SK-N-SH treated with all-trans-retinoic acid at 6 μM for 48 hours (cell line): ENCODE data around the gene SYT8.

Source experiments
- ATAC-seq: fragments of 200-7000 bp; cut with Tn5 transposase; 3 replicates; pipeline ENCODE4 v1.9.1; 2020; ENCODE audit warnings: mild to moderate bottlenecking, moderate library complexity
- ARNTL ChIP-seq: fragments of 450-650 bp; formaldehyde crosslinking; IDR thresholded peaks from 2 replicates; pipeline ENCODE4 v1.5.0; 2020; ENCODE audit warnings: low read depth, mild to moderate bottlenecking, moderate library complexity, borderline replicate concordance
- BACH2 ChIP-seq: fragments of 250-450 bp; sonication (Bioruptor Pico); IDR thresholded peaks from 2 replicates; pipeline ENCODE4 v1.9.0; 2021; ENCODE audit warnings: mild to moderate bottlenecking, borderline replicate concordance
- CREB5 ChIP-seq: fragments of 250-450 bp; sonication (Bioruptor Pico); IDR thresholded peaks from 2 replicates; pipeline ENCODE4 v1.5.1; 2020; ENCODE audit warnings: low read depth, mild to moderate bottlenecking, moderate library complexity
- CSDC2 ChIP-seq: fragments of 250-450 bp; sonication (Bioruptor Pico); IDR thresholded peaks from 2 replicates; pipeline ENCODE4 v1.5.0; 2020; ENCODE audit warnings: mild to moderate bottlenecking, moderate library complexity
- ESRRG ChIP-seq: fragments of 250-450 bp; sonication (Bioruptor Pico); IDR thresholded peaks from 2 replicates; pipeline ENCODE4 v1.6.1; 2021; ENCODE audit warnings: mild to moderate bottlenecking
- GLIS3 ChIP-seq: fragments of 250-450 bp; sonication (Bioruptor Pico); IDR thresholded peaks from 2 replicates; pipeline ENCODE4 v1.5.0; 2020; ENCODE audit warnings: mild to moderate bottlenecking, moderate library complexity
- OSR1 ChIP-seq: fragments of 250-450 bp; sonication (Bioruptor Pico); IDR thresholded peaks from 2 replicates; pipeline ENCODE4 v1.8.0; 2022; ENCODE audit warnings: moderate library complexity, mild to moderate bottlenecking, inconsistent platforms
- PPARA ChIP-seq: fragments of 250-450 bp; sonication (Bioruptor Pico); IDR thresholded peaks from 2 replicates; pipeline ENCODE4 v1.5.0; 2020; ENCODE audit warnings: mild to moderate bottlenecking, borderline replicate concordance
- RARB ChIP-seq: fragments of 250-450 bp; sonication (Bioruptor Pico); IDR thresholded peaks from 2 replicates; pipeline ENCODE4 v1.8.0; 2021; ENCODE audit warnings: mild to moderate bottlenecking, moderate library complexity
- SNAI2 ChIP-seq: fragments of 250-450 bp; sonication (Bioruptor Pico); IDR thresholded peaks from 2 replicates; pipeline ENCODE4 v1.5.0; 2020; ENCODE audit warnings: mild to moderate bottlenecking, moderate library complexity
- TCF4 ChIP-seq: fragments of 250-450 bp; sonication (Bioruptor Pico); IDR thresholded peaks from 2 replicates; pipeline ENCODE4 v1.8.0; 2021; ENCODE audit warnings: mild to moderate bottlenecking, moderate library complexity, borderline replicate concordance
- TOX ChIP-seq: fragments of 250-450 bp; sonication (Bioruptor Pico); IDR thresholded peaks from 2 replicates; pipeline ENCODE4 v1.8.0; 2021; ENCODE audit warnings: mild to moderate bottlenecking, moderate library complexity, borderline replicate concordance
- ZC3H10 ChIP-seq: fragments of 250-450 bp; sonication (Bioruptor Pico); IDR thresholded peaks from 2 replicates; pipeline ENCODE4 v1.5.1; 2021; ENCODE audit warnings: mild to moderate bottlenecking, moderate library complexity
- ZFP3 ChIP-seq: fragments of 250-450 bp; sonication (Bioruptor Pico); IDR thresholded peaks from 2 replicates; pipeline ENCODE4 v1.5.0; 2020; ENCODE audit warnings: mild to moderate bottlenecking, moderate library complexity
- ZFP30 ChIP-seq: fragments of 450-650 bp; formaldehyde crosslinking; IDR thresholded peaks from 2 replicates; pipeline ENCODE4 v1.5.0; 2022; ENCODE audit warnings: mild to moderate bottlenecking, moderate library complexity
- ZNF565 ChIP-seq: fragments of 450-650 bp; formaldehyde crosslinking; conservative IDR thresholded peaks from 2 replicates; pipeline ENCODE4 v1.5.0; 2020; ENCODE audit warnings: low read depth, mild to moderate bottlenecking, moderate library complexity
- ZNF70 ChIP-seq: fragments of 450-650 bp; formaldehyde crosslinking; IDR thresholded peaks from 2 replicates; pipeline ENCODE4 v1.5.0; 2020; ENCODE audit warnings: mild to moderate bottlenecking, moderate library complexity
- ZNF8 ChIP-seq: fragments of 450-650 bp; formaldehyde crosslinking; IDR thresholded peaks from 2 replicates; pipeline ENCODE4 v1.5.0; 2020; ENCODE audit warnings: mild to moderate bottlenecking, moderate library complexity
- TF ChIP-seq, protein P1 (sequence below): fragments of 250-450 bp; sonication (Bioruptor Pico); IDR thresholded peaks from 2 replicates; pipeline ENCODE4 v1.5.1; 2021; ENCODE audit warnings: mild to moderate bottlenecking, moderate library complexity
- TF ChIP-seq, protein P2 (sequence below): fragments of 250-450 bp; sonication (Bioruptor Pico); IDR thresholded peaks from 2 replicates; pipeline ENCODE4 v1.8.0; 2021; ENCODE audit warnings: low read depth, mild to moderate bottlenecking, moderate library complexity, borderline replicate concordance
- TF ChIP-seq, protein P3 (sequence below): fragments of 250-450 bp; sonication (Bioruptor Pico); IDR thresholded peaks from 2 replicates; pipeline ENCODE4 v1.5.0; 2020; ENCODE audit warnings: mild to moderate bottlenecking, moderate library complexity

SYT8 gene

GRCh38 chr11:1855886-1856265, 21.1 kb downstream of the SYT8 start:
- no peak for TF ChIP-seq RARB
- no peak for TF ChIP-seq CSDC2
- TF ChIP-seq TOX (CRISPR knock-in tag), result no peak
- TF ChIP-seq ZNF8, result no peak
- TF ChIP-seq, all 23 proteins: peak for 0
- no peak for ATAC-seq

DNA sequence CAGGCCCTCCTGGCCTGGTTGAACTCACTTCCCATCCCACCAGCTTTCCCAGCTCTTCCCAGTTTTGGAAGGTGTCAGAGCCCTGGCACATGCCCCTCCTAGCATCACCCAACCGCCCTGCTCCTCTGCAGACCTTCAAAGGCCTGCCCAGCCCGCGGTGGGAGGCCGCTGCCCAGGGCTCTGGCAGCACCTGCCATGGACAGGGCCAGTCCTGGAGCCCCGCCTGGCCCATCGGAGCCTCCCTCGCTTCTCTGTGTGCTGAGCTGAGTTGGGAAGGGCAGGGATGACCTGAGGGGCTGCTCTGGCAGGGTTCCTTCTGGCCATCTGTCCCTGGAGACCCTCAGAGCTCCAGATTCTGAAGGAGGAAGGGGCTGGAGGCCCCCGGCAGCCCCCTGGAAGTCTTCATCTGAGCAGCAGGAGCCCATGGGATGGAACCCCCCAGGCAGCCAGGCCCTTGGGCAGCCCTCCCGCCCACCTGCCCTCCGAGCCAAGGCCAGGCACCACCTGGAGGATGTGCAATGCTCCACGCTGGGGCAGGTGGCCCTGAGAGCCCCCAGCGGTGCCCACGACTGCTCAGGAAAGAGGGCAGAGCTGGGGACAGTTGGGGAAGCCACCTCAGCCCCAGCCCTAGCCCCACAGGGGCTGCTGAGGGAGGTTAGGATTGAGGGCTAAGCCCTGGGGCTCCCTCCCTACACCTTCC, 21.7 kb downstream of the SYT8 start:
- no peak for ATAC-seq
- no peak for TF ChIP-seq SNAI2 (CRISPR knock-in tag)
- TF ChIP-seq GLIS3, result no peak
- TF ChIP-seq ARNTL (CRISPR knock-in tag), result no peak
- no peak for TF ChIP-seq PPARA (CRISPR knock-in tag)
- TF ChIP-seq CSDC2, result no peak
- no peak for TF ChIP-seq CREB5 (CRISPR knock-in tag)
- TF ChIP-seq ZNF8, result no peak
- TF ChIP-seq, protein P1, sequence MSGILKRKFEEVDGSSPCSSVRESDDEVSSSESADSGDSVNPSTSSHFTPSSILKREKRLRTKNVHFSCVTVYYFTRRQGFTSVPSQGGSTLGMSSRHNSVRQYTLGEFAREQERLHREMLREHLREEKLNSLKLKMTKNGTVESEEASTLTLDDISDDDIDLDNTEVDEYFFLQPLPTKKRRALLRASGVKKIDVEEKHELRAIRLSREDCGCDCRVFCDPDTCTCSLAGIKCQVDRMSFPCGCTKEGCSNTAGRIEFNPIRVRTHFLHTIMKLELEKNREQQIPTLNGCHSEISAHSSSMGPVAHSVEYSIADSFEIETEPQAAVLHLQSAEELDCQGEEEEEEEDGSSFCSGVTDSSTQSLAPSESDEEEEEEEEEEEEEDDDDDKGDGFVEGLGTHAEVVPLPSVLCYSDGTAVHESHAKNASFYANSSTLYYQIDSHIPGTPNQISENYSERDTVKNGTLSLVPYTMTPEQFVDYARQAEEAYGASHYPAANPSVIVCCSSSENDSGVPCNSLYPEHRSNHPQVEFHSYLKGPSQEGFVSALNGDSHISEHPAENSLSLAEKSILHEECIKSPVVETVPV (CRISPR knock-in tag), result no peak
- TF ChIP-seq OSR1, result no peak
- TF ChIP-seq BACH2 (CRISPR knock-in tag), result no peak
- no peak for TF ChIP-seq ZNF70 (CRISPR knock-in tag)
- TF ChIP-seq ZFP3, result no peak
- no peak for TF ChIP-seq ZNF565 (CRISPR knock-in tag)
- no peak for TF ChIP-seq TCF4 (CRISPR knock-in tag)
- TF ChIP-seq ZFP30 (CRISPR knock-in tag), result no peak
- TF ChIP-seq, protein P2, sequence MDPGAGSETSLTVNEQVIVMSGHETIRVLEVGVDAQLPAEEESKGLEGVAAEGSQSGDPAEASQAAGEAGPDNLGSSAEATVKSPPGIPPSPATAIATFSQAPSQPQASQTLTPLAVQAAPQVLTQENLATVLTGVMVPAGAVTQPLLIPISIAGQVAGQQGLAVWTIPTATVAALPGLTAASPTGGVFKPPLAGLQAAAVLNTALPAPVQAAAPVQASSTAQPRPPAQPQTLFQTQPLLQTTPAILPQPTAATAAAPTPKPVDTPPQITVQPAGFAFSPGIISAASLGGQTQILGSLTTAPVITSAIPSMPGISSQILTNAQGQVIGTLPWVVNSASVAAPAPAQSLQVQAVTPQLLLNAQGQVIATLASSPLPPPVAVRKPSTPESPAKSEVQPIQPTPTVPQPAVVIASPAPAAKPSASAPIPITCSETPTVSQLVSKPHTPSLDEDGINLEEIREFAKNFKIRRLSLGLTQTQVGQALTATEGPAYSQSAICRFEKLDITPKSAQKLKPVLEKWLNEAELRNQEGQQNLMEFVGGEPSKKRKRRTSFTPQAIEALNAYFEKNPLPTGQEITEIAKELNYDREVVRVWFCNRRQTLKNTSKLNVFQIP (CRISPR knock-in tag), result no peak
- no peak for TF ChIP-seq ZC3H10 (CRISPR knock-in tag)
- TF ChIP-seq, protein P3, sequence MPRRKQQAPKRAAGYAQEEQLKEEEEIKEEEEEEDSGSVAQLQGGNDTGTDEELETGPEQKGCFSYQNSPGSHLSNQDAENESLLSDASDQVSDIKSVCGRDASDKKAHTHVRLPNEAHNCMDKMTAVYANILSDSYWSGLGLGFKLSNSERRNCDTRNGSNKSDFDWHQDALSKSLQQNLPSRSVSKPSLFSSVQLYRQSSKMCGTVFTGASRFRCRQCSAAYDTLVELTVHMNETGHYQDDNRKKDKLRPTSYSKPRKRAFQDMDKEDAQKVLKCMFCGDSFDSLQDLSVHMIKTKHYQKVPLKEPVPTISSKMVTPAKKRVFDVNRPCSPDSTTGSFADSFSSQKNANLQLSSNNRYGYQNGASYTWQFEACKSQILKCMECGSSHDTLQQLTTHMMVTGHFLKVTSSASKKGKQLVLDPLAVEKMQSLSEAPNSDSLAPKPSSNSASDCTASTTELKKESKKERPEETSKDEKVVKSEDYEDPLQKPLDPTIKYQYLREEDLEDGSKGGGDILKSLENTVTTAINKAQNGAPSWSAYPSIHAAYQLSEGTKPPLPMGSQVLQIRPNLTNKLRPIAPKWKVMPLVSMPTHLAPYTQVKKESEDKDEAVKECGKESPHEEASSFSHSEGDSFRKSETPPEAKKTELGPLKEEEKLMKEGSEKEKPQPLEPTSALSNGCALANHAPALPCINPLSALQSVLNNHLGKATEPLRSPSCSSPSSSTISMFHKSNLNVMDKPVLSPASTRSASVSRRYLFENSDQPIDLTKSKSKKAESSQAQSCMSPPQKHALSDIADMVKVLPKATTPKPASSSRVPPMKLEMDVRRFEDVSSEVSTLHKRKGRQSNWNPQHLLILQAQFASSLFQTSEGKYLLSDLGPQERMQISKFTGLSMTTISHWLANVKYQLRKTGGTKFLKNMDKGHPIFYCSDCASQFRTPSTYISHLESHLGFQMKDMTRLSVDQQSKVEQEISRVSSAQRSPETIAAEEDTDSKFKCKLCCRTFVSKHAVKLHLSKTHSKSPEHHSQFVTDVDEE (CRISPR knock-in tag), result no peak

GRCh38 chr11:1857064-1857463, 22.3 kb downstream of the SYT8 start:
- no peak for TF ChIP-seq ZNF565 (CRISPR knock-in tag)
- TF ChIP-seq TCF4 (CRISPR knock-in tag), result no peak
- TF ChIP-seq ZFP3, result no peak
- no peak for TF ChIP-seq ESRRG (CRISPR knock-in tag)

GRCh38 chr11:1858154-1858553, 23.4 kb downstream of the SYT8 start:
- TF ChIP-seq CSDC2, result no peak
- no peak for ATAC-seq

More at GRCh38 chr11:1857064-1857463, 22.3 kb downstream of the SYT8 start:
- ATAC-seq, result no peak

GRCh38 chr11:1858576-1858975, 23.8 kb downstream of the SYT8 start:
- ATAC-seq, result no peak
- TF ChIP-seq, protein P1 (CRISPR knock-in tag), result no peak
- TF ChIP-seq ZFP30 (CRISPR knock-in tag) (no peak), ZFP3 (no peak), TCF4 (CRISPR knock-in tag) (no peak), ZC3H10 (CRISPR knock-in tag) (no peak), OSR1 (no peak)
